Pancreas (tissue), 10 donors: Measurements from ENCODE around the gene PFDN1. TPM values are rescaled to one million over a fixed set of nuclear protein-coding genes. Genes with fewer than 3 reads are reported as not detected.

ENCODE experiments used
- ATAC-seq, 4 donors: fragments of 200-7000 bp; cut with Tn5 transposase; one replicate each; pipeline versions ENCODE4 v1.8.0 to v1.9.1; 2020; ENCODE audit warnings: mild to moderate bottlenecking in 4 of 4, moderate library complexity in 4 of 4
- DNase-seq, 6 donors: peaks; one replicate each; pipeline ENCODE4 v3.0.0-alpha.2; 2020
- FAIRE-seq: peaks from 2 replicates; lab custom pipeline; 2012; peaks lifted over from hg19 to GRCh38; lab: Jason Lieb, UNC
- H3K27ac ChIP-seq, 4 donors: fragments of 200-600 bp; sonication (generic); 1 replicate in 3 of 4; 2 replicates in 1 of 4; pipeline versions ENCODE4 v1.5.0 to v1.8.0; 2020
- H3K27me3 ChIP-seq, 4 donors: fragments of 200-600 bp; one replicate each; pipeline ENCODE4 v1.8.0; 2021
- H3K36me3 ChIP-seq, 3 donors: fragments of 200-600 bp; sonication (generic) in 1 of 3; one replicate each; pipeline versions ENCODE4 v1.5.0 to v1.8.0; 2020 to 2021
- H3K4me1 ChIP-seq, 3 donors: fragments of 200-600 bp; one replicate each; pipeline ENCODE4 v1.8.0; 2021
- H3K4me3 ChIP-seq, 4 donors: fragments of 200-600 bp; sonication (generic) in 2 of 4; one replicate each; pipeline versions ENCODE4 v1.5.0 to v1.8.0; 2020 to 2021
- H3K9me3 ChIP-seq, 4 donors: fragments of 200-600 bp; one replicate each; pipeline ENCODE4 v1.8.0; 2021
- WGBS, 2 donors: extraction: QIAGEN DNeasy Blood & Tissue Kit; methylation state at CpG; one replicate each; pipeline ENCODE4 v1.1.7; 2013; 5-methylcytosine and 5-hydroxymethylcytosine counted together
- intact Hi-C, 3 donors: fragments of 100-400 bp; cut with DNase I; formaldehyde crosslinking; loops; one replicate each; pipeline versions ENCODE4 v1.11.1 to v1.14.2; 2022
- polyA plus RNA-seq, 2 donors: library from polyadenylated mRNA; stranded (reverse); fragments of 200-250 nt; gene quantifications; one replicate each; pipeline ENCODE4 v1.2.3, GENCODE V29; 2013
- total RNA-seq, 6 donors: library from RNA; stranded (reverse); fragmentation: NEBNext Ultra II Directional in 4 of 6; extraction: Animal tissue kit (Norgen Biotek cat#: 25700) in 4 of 6; gene quantifications; one replicate each; pipeline versions ENCODE4 v1.2.1 to v1.2.4, GENCODE V29; 2021 to 2023
- TF ChIP-seq, protein P1 (sequence below), 4 donors: fragments of 200-600 bp; sonication (generic) in 3 of 4; IDR thresholded peaks; one replicate each; pipeline versions ENCODE4 v1.5.0 to v1.8.0; 2021; ENCODE audit warnings: antibody characterized with exemption in 4 of 4
- donor health status: healthy with polysubstance abuse.
- donor health status: DM: no; HTN: no; CAD: no; lungs with moderate emphysema.
- donor health status: DM: no; HTN: no; CAD: no.
- donor health status: control.
- donor health status: control.
- donor health status: Bipolar disorder and iron deficiency.
- donor health status: DM: yes; HTN: yes; CAD: no.
- donor health status: DM: no; HTN: no; CAD: no.
- donor health status: DM: no; HTN: no; CAD: no.
- donor health status: DM: yes; HTN: yes; CAD: no.

PFDN1 gene, protein sequence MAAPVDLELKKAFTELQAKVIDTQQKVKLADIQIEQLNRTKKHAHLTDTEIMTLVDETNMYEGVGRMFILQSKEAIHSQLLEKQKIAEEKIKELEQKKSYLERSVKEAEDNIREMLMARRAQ
- total RNA-seq (10 to 100 TPM; 10.5 to 26.3 (median 15.0) TPM), polyA plus RNA-seq (10 to 100 TPM; 38.9 to 43.9 TPM)

DNA sequence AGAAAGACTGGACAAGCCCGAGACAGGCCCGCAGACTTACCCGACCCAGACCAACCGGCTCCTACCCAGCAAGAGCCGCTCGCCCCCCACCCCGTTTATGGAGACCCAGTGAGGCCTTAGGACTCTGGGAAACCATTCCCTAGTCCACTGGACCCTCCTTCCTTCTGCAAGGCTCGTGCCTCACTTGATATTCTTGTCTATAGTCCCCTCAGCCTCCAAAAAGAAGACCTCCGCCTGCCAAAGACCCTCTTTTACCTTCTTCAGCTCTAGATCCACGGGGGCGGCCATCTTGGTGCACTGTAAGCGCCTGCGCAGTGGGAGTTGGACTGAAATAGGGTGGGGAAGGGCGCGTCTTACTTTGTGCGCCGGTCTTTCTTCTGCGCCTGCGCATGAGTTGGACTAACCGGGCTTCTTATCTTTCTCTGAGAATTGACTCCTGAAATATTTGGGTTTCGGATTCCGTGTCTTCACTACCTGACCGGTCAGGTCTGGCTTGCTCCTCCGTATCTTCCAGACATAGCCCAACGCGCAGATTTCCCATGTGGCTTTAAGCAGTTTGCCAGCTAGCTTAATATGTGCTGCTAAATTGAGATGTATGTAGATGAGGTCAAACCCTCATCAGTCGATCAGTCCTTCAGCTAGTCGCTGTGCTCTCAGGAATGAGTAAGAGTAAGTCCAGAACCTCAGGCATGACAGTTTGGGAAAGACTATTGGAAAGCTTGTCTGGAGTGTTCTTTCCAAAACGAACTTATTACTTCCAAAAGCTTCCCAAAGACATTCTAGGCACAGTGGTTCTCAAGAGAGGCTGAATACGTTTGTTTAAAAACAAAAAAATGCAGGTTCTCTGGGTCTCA lies at the start of gene PFDN1:
TSS of gene PFDN1 (minus strand) at position 316 of the 854 bp plus-strand sequence. CDS start at position 288, 28 bp downstream.
- Histone ChIP-seq H3K27me3 (no peaks in the 10 kb centered on the region), H3K27ac (peak within 1 kb of the TSS; percentile 34 to 71 (median 50)), H3K36me3 (no peaks in the 10 kb centered on the region), H3K9me3 (no peaks in the 10 kb centered on the region), H3K4me3 (peak within 1 kb of the TSS; percentile 58 to 75 (median 67)), H3K4me1 (peaks cover 0 to 15% (median 0%) of the 10 kb centered on the region in 3 donors)
- intact Hi-C loops: no loop called here
- peak; percentile 99 to 100 (median 100) for ATAC-seq
- FAIRE-seq: no peak
- TF ChIP-seq, protein P1, sequence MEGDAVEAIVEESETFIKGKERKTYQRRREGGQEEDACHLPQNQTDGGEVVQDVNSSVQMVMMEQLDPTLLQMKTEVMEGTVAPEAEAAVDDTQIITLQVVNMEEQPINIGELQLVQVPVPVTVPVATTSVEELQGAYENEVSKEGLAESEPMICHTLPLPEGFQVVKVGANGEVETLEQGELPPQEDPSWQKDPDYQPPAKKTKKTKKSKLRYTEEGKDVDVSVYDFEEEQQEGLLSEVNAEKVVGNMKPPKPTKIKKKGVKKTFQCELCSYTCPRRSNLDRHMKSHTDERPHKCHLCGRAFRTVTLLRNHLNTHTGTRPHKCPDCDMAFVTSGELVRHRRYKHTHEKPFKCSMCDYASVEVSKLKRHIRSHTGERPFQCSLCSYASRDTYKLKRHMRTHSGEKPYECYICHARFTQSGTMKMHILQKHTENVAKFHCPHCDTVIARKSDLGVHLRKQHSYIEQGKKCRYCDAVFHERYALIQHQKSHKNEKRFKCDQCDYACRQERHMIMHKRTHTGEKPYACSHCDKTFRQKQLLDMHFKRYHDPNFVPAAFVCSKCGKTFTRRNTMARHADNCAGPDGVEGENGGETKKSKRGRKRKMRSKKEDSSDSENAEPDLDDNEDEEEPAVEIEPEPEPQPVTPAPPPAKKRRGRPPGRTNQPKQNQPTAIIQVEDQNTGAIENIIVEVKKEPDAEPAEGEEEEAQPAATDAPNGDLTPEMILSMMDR (IDR thresholded peaks at IDR 0.05): no peak
- peak; percentile 91 to 98 (median 92) for DNase-seq
- WGBS, 2 donors: 0% methylated on average over 30 of the region's 30 CpGs

DNA sequence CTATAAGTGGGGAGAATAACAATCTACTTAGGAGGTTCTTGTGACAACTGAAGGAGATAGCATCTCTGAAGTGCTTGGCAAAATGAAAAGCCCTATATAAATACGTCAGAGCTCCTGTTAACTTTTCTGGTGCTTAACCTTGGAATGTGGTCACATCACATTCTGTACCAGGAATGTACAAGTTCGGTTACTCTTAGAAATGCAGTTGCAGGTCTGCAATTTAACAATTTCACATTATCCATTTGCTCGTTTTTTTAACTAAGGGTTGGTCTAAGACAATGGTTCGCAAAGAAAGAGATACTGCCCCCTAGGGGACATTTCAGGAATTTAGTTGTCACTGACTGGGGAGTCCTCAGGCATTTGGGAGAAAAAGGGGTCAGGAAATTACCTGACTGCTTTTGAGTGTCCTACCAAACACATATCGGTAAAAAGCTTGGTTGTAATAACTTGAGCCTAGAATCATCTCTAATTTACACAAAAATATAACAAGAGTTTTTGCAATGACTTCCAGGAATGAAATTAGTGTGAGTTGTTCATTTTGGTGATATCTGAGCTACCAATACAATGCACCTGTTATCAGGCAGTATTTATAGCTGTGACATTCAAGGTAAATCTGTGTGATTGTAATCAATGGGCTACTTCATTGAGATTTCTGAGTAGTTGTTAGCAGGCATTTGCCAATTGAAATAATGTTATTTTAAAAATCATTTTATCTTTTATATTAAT lies 48.9 kb upstream of the PFDN1 start:
- FAIRE-seq (peak; percentile 17), ATAC-seq (peak; percentile 61 to 81 (median 78)), DNase-seq (peak in 3 of 6 donors; percentile 40 to 59 (median 53))
- Histone ChIP-seq H3K36me3 (no peaks in the 10 kb centered on the region), H3K4me1 (peaks cover 0 to 7% (median 5%) of the 10 kb centered on the region in 3 donors), H3K27ac (no peak overlapping the region), H3K4me3 (no peak overlapping the region), H3K27me3 (no peaks in the 10 kb centered on the region), H3K9me3 (no peaks in the 10 kb centered on the region)
- TF ChIP-seq, protein P1 (IDR thresholded peaks at IDR 0.05): peak; percentile 83 to 94 (median 90)
- WGBS, 2 donors: 1 to 2% methylated on average over 5 of the region's 5 CpGs
- intact Hi-C loops: loop anchor here in 1 of 3 donors (5.0 kb wide), 1 partner anchor 104 kb away; no protein-coding TSS in a partner anchor

DNA sequence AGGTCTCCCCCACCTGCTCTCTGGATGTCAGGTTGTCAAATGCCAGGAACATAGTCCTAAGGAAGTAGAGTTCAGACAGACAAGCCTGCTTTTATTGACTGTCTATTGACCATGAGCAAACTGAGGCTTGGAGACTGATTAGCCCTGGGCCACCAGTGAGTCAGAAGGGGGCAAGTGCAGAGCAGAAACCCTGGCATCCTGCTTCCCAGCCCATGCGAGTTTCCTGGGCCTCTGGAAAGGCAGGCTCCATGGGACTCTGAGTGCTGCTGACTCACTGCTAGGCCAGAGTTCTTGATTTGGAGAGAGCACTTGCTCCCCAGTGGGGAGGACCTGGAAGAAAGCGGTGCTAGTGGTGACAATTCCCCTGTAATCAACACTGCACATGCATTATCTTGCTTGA lies 46.3 kb upstream of the PFDN1 start:
- ATAC-seq: no peak
- Histone ChIP-seq H3K27me3 (no peaks in the 10 kb centered on the region), H3K4me3 (no peak overlapping the region), H3K36me3 (no peaks in the 10 kb centered on the region), H3K4me1 (peaks cover 0 to 16% (median 15%) of the 10 kb centered on the region in 3 donors), H3K9me3 (no peaks in the 10 kb centered on the region), H3K27ac (no peak overlapping the region)
- WGBS, 2 donors: 77 to 93% methylated on average over 2 of the region's 2 CpGs
- TF ChIP-seq, protein P1 (IDR thresholded peaks at IDR 0.05): no peak
- no peak for DNase-seq
- no peak for FAIRE-seq
- intact Hi-C loops: loop anchor here in 1 of 3 donors (5.0 kb wide), 2 partner anchors 107 to 177 kb away; no protein-coding TSS in a partner anchor

DNA sequence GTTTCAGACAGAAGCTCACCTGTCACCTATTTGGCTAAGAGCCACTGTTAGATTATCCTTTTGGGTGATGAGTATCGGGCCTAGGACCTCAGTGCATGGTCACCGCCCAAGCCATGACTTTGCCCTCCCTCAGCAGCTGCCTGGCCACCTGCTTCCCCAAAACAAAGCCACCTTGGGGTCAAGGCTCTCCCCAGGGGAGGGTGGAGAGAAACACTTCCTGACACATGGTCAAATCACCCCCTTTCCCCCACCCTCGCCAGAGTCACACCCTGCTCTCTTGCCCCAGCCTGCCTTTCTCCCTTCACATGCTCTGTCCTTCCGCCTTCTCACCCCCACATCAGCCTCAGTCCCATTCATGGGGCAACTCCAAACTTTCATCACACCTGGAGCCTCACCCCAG lies 45.2 kb upstream of the PFDN1 start:
- FAIRE-seq (no peak), ATAC-seq (no peak), DNase-seq (no peak)
- Histone ChIP-seq H3K9me3 (no peaks in the 10 kb centered on the region), H3K4me3 (no peak overlapping the region), H3K27ac (no peak overlapping the region), H3K4me1 (peaks cover 0 to 18% (median 16%) of the 10 kb centered on the region in 3 donors), H3K36me3 (no peaks in the 10 kb centered on the region), H3K27me3 (no peaks in the 10 kb centered on the region)
- 80 to 83% methylated on average over 4 of the region's 4 CpGs for WGBS, 2 donors
- intact Hi-C loops: loop anchor here in 1 of 3 donors (5.0 kb wide), 2 partner anchors 106 to 176 kb away; no protein-coding TSS in a partner anchor
- TF ChIP-seq, protein P1 (IDR thresholded peaks at IDR 0.05): no peak
